ENCODE results near the gene USP15.
A peak's percentile ranks its signal among the peaks of the same experiment; 100 is the strongest.

USP15 gene
- total RNA-seq = 219 to 287 (median 260) reads per million in 4 donors

DNA sequence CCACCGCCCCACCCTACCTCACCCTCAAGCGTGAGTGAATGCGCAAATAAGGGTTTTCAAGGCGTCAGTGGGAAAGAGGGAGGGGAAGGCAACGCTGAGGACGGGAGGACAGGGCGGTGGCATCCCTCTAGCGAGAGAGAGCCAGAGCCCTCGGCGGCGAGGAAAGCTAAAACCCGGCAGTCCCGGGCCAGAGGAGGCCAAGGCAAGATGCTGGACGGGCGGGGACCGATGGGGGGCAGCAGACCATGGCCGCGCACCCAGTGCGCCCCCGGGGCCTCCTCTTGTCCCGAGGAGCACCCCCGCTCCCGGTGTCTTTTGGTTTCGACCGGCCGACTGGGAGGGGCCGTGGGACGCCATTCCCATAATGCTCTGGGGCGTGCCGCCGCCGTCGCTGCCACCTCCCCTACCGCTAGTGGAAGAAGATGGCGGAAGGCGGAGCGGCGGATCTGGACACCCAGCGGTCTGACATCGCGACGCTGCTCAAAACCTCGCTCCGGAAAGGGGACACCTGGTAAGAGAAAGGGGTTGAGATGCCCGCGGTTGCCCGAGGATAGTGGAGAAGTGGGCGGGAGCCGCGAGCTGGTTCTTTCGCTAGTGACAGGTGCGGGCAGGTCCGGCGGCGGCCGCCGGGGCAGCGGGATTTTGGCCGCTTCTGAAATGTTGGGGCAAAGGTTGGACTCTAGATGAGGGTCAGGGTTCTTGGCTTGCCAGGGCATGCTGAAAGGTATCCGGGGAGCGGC, at the start of gene USP15:
Gene USP15 (plus strand): TSS at position 412 of the 740 bp plus-strand sequence. CDS start 11 bp downstream, at position 423.
- peak; percentile 89 to 97 (median 91) for DNase-seq

DNA sequence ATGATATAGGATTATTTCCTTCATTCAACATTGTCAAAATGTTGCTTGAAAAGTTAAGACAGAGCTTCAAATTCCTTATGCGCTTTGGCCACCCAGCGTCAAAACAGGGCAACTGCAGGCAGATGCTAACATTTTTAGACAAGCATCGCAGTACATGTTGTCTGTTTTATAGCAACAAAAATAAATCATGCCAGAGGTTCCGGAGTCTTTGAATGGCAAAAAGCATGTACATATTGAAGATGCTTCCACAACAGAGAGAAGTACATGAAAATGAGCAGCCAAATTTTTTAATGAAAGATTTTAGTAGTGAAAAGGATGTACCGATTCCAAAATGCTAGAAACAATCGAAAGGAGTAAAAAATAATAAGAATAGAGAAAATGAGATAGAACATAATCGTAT, 49.8 kb upstream of the USP15 start:
- peak in 2 of 5 donors; percentile 2 to 39 for DNase-seq

DNA sequence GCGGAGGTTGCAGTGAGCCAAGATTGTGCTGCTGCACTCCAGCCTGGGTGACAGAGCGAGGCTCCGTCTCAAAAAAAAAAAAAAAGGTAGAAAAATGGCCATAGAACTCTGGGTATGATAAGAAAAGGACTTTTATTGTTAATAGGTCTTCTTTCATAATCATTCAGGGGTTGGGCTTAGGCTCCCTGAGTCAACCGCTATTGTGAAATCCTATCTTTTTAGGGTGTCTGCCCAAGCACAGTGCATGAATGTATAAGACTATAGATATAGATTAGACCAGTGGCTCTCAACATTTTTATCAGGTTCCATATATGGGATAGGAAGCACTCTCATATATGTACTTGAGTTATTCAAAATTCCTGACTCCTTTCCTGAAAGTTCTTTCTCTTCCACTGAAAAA, 48.7 kb upstream of the USP15 start:
- no peak for DNase-seq

DNA sequence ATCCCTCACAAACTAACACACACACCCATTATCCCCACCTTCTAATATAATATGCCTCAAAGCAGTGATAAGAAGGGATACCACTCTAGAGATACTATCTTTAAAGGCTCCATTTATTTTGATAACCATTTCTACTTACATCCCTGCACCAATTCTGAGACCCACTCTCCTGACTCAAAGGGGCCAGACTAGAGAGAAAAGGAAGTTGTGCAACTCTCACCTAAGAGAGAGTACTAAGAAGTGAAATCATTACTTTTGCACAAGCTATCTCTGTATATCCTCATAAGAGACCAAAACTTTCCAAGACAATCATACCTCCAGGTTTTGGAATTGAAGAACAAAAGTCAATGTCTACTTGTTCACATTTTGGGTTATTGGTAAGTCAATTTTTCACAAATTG, 45.4 kb upstream of the USP15 start:
- peak in 1 of 5 donors; percentile 5 for DNase-seq

DNA sequence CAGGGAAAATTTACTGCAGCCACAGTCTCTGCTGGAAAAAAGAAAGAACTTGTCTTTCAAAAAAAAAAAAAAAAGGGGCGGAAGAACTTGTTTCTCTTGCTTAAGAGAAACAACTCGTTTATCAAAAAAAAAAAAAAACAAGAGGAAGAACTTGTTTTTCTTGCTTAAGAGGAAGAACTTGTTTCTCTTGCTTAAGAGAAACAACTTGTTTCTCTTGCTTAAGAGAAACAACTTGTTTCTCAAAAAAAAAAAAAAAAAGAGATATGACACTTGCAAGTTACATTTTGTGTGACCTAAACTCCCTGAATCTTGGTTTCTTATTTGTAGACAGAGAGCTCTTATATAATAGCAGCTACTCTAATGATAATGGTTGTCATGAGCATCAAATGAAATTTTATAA, 44.7 kb upstream of the USP15 start:
- no peak for DNase-seq

DNA sequence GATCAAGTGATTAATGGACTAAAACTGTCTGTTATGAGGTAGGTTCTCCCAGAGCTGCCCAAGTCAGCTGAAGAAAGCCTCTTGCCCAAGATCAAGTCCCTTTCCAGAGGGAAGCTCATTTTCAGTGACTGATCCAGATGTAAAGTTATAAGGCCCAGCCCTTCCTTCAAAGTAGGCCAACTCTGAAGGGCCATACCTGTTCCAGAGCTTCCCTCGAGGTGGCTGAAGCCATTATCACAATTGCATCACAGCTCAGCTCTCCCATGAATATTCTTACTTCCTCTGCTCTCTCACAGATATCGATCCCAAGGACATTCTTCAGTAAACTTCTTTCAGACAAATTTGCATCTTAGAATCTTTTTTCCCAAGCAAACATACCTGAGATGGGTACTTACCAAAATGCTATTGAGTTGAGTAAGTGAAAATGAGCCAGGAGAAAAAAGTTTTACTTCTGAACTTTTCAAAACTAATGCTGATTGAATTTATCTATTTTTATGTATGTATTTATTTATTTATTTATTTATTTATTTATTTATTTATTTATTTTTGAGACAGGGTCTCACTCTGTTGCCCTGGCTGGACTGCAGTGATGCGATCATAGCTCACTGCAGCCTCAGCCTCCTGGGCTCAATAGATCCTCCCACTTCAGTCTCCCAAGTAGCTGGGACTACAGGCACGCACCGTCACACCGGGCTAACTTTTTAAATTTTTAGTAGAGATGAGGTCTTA, 42.6 kb upstream of the USP15 start:
- DNase-seq = no peak

DNA sequence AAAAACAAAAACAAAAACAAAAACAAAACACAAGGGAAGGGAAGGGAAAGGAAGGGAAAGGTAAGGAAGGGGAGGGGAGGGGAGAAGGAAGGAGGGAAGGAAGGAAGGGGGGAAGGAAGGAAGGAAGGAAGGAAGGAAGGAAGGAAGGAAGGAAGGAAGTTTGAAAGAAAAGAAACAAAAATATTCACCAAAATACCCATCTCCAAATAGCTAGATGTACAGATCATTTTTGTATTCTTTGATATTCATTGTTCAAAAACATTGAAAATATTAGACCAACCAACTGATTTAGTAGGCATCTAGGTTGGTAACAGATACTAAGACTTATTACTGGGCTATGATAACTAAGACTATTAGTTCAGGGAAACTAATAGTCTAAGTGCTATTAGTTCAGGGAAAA, 39.1 kb upstream of the USP15 start:
- DNase-seq = no peak

DNA sequence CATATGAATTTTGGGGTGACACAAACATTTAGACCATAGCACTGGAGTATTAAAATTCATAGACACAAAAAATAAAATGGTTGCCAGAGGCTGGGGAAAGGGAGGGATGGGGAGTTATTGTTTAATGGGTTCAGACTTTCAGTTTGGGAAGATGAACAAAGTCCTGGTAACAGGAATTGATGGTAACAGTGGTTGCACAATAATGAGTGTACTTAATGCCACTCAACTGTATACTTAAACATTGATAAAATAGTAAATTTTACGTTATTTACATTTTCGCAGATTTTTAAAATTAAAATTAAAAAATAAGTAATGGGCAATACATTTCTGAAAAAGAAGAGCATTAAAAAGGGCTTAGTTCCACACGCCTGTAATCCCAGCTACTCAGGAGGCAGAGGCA, 35.6 kb upstream of the USP15 start:
- DNase-seq = no peak

DNA sequence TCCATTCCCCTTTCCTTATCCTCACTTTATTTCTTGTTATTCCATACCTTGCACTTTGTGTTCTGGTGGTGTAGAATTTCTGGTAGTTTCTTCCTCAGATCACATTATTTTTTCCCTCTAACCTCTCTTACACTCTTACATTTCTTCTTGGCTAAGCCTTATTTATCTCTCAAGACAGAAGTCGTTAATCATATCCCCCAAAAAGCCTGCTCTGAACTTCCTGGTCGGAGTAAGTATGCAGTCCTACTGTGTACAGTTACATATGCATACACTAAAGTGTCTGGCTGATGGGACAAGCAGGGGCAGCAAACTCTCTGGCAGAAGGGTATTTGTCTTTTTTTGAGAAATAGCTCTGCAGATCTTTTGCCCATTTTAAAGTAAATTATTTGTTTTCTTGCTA, 33.1 kb upstream of the USP15 start:
- no peak for DNase-seq

DNA sequence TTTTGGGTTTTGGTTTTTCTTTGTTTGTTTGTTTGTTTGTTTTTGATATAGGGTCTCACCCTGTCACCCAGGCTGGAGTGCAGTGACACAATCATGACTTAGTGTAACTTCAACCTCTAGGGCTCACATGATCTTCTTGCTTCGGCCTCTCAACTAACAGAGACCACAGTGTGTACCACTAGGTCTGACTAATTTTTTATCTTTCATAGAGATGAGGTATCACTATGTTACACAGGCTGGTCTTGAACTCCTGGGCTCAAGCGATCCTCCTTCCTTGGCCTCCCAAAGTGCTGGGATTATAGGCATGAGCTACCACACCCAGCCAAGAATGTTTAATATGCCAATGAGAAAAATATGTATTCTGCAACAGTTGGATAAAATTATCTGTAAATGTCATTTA, 29.6 kb upstream of the USP15 start:
- no peak for DNase-seq

DNA sequence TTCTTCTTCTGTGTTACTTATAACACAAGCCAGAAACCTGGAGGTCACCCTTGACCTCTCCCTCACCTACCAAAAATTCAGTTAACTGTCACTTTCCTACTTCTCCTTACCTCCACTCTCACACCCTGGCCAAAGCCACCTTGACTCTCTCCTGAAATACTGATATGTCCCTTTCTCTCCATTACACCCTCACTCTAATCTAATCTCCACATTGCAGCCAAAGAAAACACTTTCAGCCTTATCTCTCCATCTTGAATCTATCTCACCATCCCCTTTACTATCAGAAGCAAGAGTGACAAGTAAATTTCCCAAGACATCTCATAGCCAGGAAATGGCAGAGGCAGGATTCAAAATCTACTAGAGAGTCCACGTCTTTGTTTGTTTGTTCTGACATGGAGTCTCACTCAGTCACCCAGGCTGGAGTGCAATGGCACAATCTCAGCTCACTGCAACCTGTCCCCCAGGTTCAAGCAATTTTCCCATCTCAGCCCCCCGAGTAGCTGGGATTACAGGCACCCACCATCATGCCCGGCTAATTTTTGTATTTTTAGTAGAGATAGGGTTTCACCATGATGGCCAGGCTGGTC, 28.0 kb upstream of the USP15 start:
- no peak for DNase-seq

DNA sequence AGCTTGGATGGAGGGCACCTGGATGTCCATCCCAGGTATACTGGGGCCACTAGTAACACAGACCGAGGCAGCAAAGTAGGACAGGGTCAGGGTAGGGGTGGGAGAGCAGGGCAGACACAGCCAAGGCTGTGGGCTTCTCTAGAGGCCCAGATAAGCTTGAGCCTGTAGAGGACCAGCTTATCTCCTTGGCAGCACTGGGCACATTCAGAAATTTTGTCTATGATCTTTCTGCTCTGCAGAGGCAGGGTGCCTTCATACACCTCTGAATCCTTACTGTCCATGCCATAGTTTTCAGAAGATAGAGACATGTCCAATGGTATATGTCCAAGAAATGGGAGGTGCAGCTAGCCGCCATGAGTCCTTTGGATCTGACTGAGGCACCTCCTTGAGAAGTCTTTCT, 26.4 kb upstream of the USP15 start:
- no peak for DNase-seq

DNA sequence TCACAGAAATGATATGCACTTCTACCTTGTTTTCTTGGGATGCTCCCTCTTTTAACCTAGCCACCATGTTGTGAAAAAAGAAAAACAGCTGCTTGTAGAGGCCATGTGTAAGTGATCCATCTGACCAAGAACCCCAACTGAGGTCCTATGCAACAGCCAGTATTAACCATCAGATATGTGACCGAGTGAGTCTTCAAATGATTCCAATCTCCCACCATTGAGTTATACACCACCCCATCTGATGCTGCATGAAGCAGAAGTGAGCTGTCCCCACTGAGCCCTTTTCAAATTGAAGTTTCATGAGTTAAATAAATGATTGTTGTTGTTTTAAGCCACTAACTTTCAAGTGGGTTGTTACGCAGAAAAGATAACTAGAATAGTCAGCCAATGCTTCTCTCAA, 20.6 kb upstream of the USP15 start:
- DNase-seq = no peak

DNA sequence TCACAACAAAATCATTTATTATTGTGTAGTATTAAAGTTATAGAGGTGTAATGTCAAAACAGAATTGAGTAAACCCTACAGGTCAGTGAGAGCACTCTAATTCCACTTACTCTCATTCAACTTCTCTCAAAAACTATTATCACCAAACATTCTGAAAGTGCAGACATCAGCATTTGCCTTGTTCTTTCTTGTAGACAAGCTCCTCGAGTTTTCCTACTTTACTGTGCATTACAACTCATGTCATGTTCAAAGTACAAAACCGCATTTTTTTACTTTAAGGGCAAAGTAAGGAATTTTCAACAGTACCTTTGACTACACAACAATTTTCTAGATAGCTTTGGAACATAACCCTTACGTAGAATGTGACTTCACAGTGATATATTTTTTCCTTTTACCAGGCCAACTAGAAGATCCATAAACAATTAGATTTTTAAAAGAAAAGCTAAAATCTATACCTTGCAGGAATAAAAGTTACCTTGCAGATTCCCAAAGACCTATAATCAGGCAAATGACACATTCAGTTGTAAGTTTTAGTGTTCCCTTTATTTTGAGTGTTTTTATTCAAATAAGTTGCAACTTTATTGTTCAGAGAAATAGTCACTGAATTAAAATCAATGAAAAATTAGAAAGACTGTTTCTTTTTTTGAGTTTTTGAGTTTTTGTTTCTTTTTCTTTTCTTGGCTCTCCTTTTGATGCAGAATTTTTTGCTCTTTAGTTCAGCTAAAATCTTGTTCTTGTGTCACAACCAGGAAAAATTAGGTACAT, 12.7 kb upstream of the USP15 start:
- DNase-seq = no peak

DNA sequence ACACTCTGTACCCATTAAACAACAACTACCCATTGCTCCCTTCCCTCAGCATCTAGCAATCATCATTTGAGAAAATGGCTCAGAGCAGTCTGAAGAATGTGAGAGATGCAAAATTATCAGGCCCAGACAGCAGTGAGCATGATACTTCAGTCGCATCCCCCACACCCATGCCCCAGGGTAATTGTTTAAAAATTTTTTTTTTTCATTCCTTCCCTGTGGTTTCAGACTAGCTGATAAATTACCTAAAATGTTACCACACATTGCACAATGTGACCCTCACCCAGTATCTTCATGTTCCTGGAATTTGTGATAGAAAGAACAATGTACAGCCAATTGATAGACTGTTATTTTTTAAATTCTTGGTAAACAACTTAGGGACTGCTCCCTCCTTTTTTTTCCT, 11.3 kb upstream of the USP15 start:
- DNase-seq = no peak

DNA sequence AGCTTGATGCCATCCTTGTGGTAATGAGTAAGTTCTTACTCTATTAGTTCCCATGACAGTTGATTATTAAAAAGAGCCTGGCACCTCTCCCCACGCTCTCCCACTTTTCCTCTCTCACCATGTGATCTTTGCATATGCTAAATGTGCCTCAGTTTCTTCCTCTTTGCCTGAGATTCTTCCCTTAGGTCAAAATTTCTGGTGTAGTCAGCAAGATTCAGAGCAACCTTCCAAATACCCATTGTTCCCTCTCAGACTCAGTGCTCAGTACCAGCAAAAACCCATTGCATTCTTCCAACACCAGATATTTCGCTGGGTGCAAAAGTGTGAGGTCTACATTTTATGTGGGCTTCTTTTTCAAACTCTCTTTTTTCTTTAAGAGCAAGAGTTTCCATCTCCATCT, 10.8 kb upstream of the USP15 start:
- no peak for DNase-seq

DNA sequence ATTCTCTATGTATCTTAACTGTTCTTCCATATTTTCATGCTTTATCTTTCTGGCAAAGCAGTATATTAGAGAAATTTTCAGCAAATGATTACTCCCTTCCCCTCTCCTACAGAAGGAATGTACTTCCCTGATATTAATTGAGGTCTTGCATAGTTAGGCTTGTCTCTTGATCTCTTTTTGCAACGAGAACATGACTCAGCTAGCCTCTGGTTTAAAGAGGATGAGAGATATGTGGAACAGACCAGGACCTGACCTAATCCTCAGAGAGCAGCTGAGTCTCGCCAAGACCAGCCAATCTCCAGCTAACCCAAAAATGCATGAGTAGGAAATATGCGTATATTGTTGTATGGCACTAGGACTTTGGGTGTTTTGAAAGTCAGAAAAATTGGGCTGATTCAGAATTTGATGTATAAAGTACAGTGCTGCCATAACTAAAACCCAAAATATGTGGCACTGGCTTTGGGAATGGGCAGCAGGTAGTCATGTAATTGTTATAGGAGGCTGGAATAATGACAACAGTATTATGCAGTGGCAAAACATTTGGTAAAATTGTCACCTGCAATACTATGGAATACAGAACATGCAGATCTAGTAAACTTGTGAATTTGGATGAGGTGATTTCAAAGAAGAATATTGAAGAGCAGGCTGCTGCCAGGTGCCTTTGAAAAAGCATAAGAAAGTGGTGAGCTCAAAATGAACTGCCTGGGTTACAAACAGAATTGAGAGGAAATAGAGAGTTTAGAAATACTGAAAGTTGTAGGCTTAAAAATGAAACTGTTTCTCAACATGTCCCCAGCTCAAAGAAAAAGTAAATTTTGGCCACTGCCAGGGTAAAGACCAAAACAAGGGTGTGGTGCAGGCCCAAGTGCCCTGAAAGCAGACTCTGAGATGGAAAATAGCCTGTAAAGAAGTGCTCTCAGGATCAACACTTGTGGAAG, 9.3 kb upstream of the USP15 start:
- peak in 1 of 5 donors; percentile 73 for DNase-seq

DNA sequence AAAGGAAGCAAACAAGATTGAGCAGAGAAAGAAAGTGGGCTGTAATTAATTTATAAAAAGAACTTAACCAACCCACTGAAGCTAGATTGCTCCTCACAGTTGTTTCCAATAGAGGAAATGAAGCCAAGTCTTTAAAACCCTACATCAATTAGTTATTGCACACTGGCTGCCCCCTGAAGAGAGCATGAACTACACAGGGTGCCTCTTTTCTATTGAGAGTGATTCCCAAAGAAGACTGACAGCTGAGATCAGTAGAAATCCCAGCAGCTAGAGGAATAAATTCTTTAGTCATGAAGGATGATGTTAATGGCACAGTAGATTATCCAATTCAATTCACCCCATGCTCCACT, 8.6 kb upstream of the USP15 start:
- DNase-seq = no peak

DNA sequence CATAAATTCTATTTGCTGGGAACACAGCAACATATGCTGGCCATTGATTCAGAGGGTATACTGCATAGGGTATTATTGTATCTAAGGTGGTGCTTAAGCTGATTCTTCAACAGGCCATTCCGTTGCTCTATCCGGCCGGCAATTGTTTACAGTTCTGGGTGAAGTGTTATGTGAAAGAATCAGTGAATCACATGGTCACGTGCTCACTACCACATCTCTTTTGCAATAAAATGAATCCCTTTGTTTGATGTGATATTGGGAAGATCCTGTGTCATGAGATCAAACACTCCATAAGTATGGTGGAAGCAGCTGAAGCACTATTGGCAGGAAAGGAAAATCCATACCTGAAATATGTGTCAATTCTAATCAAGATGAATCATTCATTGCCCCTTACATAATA, 7.6 kb upstream of the USP15 start:
- DNase-seq = no peak

DNA sequence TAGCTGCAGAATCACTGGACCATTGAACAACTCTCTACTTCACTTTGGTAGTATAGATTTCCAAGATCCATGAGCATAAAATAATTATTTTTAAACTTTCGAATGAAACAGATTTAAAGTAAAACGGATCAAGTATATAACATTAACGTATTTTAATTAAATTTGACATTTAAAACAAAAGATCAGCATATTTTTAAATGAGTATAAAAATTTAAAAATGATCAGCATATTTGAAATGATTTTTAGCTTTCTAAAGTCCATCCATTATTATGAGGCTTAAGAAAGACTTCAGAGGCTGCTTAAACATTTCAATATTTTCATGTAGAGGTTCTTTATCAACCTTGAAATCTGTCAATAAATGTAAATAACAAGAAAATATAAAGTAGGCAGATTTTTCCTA, 5.2 kb upstream of the USP15 start:
- no peak for DNase-seq

DNA sequence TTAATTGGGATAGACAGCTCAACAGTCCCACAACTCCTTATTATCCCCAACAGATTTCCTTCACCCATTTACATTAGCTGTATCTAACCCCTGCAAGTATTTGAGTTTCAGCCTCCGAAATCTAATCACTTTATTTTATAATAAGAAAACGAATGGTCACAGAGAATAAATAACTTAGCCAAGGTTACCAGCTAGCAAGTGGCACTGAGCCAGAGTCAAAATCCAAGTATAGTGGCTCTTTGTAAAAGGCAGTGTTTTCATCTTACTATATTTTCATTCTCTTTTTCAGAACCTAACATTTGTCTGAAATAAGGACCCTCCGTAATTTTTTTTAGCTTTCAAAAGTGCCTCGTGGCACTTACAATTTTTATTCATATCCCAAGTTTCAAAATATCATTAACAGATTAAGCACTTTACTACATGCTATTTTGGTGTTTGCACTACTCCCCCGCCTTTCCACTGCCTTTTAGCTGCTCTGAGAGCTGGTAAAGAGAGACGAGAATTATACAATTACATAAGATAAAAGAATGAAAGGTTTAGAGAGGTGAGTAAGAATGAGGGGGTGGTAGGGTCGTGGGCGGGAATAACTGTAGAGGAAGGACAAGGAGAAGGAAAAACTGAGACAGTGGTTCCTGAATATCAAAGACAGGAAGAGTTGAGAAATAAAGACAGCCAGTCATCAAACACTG, 3.7 kb upstream of the USP15 start:
- no peak for DNase-seq

DNA sequence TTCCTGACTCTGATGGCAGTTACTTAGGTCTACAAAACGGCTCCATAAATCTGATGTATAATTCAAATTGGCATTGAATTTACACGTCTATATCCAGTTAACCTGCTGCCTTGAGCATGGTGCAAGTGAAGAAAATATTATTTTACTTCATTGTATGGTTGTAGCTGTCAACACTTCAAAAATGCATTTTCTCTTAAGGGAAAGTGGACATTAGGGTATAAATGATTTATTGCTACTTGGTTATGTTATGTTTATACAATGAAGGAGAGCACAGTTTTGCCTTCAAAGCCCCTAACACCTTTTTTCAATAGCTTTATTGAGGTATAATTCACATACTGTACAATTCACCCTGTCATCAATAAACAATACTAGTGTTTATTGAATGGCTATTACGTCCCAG, 2.0 kb upstream of the USP15 start:
- DNase-seq = no peak
